Measurements from ENCODE around the gene MAPKAPK3.

GRCh38 chr3:50633230-50633790, 16.4 kb downstream of the MAPKAPK3 start:
- no peak for TF ChIP-seq CTCF (IDR thresholded peaks at IDR 0.05)
- TF ChIP-seq POLR2AphosphoS5 (IDR thresholded peaks at IDR 0.05), result no peak
- TF ChIP-seq EP300 (IDR thresholded peaks at IDR 0.05; ENCODE audit: low read depth), result no peak
- no peak for TF ChIP-seq POLR2A (IDR thresholded peaks at IDR 0.05)
